HPDE6-E6E7 (cell line): ENCODE data around the gene DOCK1.

Source experiments
- DNase-seq: peaks from one replicate; pipeline ENCODE4 v3.0.0; 2011; ENCODE audit warnings: missing footprints; ENCODE audit errors: extremely low spot score

Gene DOCK1

DNA sequence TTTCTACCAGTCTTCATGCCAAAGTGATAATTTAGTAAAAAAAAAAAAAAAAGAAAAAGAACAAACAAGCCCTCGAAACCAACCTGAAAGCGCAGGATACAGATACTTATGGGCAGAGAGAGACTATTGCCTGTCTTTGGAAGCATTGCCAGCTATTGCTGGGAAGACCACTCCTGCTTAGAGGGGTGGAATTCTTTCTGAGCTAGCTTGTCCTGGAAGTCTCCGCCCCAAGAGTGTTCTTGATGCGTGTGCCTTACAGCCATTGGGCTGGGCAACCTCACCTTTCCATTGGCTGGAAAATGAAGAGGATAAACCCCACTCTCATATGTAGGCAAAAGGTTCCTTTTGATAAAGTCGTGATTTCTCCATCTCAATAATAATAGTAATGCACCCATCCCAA lies 311.0 kb downstream of the DOCK1 start:
- DNase-seq = no peak

DNA sequence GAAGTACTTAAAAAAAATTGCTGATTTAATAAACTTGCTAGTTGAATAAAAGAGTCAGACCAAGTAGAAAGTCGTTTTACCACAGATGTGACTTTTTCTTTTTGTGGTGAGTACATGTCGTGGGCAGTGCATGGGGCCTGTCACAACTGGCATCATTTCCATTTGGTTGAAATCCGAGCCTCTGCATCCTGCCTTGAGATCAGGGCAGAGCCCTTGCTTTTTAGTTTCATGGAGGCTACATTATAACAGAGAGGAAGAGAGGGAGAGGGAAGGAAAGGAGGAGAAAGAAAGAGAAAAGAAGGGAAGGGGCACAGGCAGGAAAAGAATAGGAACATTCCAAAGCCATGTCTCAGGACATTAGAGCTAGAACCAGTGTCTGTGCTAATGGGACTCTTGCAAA lies 311.6 kb downstream of the DOCK1 start:
- DNase-seq = no peak

DNA sequence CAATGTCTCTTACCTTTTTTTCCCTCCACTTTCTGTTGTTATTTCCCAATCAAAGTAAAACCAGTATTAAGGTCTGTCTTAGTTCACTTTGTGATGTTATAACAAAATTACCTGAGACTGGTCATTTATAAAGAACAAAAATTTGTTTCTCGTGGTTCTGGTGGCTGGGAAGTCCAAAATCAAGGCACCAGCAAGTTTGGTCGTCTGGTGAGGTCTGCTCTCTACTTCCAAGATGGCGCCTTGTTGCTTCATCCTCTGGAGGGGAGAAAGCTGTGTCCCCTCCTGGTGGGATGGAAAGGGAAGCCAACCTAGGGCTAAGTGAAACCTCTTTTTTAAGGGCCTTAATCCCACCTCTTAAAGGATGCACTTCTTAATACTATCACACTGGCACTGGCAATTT lies 313.4 kb downstream of the DOCK1 start:
- DNase-seq = no peak

DNA sequence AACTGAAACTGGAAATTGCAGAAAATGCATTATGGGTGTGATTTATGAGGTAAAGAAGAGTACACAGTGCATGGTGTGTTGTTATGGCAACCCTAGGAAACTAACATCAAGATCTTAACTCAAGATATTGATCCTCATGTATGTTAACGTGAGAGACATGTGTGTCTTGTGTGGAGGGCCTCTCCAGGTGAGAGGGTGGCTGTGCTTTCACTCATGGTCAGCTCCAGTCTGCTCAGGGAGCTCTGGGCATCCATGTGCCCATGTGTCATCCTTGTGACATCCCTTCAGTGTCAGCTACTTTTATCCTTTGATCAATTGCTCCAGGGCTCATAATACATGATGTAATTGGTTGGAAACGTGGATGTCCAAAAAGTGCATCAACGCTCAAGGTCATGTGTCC lies 316.1 kb downstream of the DOCK1 start:
- no peak for DNase-seq

DNA sequence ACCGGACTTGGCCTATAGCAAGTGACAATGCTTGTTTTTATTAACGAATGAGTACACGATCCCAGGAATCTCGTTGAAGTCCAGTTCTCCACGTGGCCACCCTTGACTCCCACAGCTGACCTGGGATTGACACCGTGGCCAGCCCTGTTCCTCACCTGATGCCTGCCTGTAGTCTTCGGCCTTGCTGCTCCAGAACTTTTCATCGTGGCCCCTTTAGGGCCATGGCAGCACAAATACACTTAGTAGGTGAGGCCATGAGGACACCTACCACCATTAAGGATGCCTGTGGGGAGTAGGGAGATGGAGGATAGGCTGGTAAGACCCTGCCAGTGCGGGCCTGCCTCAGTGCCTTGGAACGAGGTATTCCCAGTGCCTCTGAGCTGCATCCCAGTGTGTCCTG lies 321.8 kb downstream of the DOCK1 start:
- no peak for DNase-seq

DNA sequence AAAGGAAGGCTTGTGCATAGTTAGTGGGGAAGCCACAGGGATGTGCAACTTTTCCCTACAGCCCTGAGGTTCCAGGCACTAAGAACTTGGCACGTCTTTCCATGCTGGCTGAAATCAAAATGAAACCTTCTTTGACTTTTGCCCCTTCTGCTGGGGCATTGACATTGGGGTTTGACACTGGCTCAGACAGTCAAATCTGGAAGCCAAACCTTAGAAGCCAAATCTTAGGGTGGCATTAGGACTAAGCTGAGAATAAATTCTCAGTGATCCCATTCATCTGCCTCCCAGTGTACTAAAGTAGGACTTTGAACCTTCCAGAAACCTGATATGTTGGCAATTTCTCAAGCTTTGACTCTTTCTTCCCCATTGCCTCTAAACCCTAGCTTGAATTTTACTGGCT lies 322.4 kb downstream of the DOCK1 start:
- DNase-seq = no peak

DNA sequence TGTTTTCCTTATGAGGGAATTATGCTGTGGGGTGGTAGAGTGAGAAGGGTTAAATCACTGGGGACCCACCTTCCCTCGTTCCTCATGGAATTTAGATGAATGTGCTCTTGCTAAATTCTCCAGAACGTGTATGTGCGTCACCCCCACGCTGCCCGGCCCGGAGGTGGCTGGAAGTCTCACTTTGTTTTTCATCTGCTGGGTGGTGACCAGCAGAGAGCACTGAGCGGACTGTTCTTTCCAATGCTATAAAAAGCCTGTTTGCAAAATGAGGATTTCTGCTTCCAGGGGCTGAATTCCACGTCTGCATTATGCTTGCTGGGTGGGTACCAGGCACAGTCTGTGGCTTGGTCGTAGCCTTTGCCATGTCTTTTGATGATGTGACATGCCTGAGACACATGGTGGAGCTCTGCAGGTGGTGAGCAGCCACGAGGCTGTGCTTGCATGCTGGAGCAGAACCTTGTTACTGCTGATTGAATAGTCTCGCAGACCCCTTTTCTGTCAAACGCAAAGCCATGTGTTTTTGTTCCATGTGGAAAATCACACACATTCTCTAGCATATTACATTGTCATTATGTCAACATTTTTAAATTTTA lies 323.1 kb downstream of the DOCK1 start:
- DNase-seq = no peak

DNA sequence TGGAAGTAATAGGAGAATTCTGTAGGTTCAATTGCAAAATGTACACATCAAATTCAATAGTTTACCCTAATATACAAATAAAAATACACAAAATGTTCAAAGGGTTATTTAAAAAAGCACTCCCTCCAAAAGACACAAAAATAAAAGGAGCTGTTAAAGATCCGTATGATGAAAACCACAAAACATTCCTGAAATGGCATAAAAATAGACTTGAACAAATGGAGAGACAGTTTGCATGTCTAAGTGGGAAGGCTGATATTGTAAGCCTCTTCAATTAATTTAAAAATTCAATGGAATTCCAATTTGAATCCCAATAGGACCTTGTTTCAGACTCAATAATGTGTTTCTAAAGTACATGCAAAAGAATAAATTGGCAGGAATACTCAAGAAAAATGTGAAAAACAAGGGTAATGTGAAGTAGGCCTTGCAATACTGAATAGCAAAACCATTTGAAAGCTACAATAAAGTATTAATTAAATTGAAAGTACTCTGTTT lies 329.1 kb downstream of the DOCK1 start:
- DNase-seq = no peak

DNA sequence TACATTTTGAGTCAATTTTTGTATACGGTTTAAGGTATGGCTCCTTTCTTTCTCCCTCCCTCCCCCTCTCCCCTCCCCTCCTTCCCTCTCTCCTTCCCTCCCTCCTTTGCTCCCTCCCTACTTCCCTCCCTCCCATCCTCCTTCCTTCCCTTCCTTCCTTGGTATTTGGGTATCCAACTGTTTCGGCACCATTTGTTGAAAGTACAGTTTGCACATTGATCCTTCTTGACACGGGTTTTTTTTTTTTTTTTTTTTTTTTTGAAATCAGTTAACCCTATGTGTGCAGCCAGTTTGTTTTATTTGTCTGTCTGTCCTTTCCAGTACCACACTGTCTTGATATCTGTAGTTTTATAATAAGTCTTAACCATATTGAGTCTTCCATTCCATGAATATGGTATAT lies 331.0 kb downstream of the DOCK1 start:
- DNase-seq = no peak

DNA sequence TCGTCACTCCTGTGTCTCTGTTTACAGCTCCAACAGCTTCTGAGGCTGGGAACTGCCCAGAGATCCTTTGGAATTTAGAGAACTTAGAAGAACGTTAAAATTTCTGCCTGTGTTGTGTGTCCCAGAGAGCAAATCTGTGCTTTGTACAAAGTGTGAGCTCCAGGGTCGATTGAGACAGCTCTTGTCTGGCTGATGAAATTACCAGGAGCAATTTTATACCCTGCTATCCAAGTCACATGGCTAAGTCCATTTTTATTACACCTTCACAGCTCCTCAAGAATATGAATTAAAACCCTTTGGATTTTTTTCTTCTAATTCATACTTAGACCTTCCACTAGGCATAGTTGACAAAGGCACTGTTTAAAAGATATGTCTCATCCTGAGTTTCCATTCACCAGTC lies 337.7 kb downstream of the DOCK1 start:
- no peak for DNase-seq

DNA sequence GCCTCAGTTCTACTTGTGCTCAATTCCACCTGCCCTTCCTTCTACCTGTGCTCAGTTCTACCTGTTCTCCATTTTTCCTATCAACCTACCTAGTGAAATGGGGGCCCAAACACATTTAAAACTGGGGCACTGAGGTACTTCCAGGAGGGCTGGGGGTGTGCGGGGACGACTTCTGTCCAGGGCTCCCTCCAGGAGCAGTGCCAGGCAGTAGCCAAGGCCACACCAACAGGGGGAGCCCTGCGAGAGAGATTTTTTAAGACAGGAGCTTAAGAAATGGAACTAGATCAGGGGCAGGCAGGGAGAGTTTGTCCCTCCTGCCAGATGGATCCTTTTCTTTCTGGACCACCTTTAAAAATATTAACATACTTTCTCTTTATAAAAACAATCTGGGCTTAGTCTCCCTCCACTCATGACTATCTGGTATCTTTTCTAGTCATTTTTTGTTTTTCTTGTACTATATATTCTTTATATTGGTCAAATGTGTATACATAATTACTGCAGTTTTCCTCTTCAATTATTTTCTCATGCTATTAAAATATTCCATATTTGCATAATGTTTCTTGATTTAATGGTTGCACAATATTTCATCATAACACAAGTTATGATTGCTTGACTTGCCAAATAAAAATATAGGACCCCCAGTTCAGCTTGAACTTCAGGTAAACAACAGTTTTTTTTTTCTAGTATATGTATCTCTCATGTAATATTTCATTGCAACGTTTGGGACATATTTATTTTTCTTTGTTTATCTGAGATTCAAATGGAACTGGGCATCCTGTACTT lies 338.5 kb downstream of the DOCK1 start:
- DNase-seq = peak; percentile 49

DNA sequence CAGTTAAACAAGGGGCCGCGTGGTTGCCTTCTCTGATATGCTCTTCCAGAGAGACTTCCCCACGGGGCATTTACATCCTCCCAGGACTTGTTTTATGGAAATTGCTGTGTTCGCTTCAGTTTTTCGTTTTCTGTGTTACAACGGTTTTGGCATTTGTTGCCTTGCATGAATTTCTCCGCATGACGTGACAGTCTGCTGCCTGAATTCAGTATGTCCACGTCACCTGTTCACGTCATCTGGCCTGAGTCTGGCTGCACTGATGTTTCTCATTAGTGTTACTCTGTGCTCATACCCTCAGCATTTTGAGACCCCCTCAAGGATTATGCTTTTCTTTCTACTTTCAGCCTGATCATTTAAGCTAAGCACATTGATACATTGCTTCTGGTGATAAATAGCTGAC lies 340.2 kb downstream of the DOCK1 start:
- DNase-seq = no peak

DNA sequence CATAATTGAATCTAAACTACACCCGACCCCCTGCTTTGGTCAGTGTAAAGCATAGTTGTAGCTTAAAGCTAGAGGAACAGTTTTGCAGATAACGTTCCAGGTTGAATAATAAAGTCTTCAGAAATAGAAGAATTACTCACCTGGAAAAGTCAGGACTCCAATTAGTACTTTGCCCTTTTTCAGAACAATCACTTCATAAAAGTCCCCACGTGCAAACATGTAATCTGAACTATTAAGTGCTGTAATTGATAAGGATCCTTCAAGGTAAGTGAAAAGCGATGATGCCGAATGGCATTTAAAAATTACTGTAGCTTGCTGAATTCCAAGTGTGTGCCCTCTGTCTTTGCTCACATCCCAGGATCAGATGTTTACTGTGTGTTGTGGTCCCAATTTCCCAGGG lies 344.8 kb downstream of the DOCK1 start:
- no peak for DNase-seq

DNA sequence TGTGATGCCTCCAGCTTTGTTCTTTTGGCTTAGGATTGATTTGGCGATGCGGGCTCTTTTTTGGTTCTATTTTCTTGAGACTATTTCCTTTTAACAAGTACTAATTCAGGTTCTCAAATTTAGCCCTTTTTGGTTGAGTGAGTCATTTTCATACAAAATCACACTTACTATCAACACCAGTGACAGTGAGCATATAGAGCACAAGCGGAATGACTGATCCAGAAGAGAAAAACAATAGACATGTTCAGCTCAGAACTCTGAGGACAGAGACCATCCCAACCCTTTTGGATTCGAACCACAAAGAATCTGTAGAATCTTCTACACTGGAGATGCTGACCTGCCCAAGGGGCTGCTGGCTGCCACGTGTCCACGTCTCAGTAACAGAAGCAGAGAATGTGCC lies 347.6 kb downstream of the DOCK1 start:
- no peak for DNase-seq

DNA sequence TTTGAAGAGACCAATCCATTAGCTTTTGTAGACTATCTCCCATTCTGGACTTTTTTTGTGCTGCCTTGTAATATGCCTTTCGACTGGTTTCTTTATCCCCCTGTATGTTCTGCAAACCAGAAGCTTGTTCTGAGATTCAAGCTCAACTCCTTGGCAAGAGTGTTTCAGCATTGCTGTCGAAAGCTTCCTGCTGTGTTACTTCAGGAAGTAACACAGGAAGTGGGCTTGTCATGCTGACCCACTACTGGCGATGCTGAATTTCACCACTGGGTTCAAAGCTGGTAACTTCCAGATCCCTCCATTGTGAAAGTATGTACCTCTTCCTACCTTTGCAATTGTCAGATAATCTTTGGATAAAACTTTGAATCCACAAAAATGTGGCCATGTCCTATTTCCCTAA lies 349.0 kb downstream of the DOCK1 start:
- DNase-seq = no peak

DNA sequence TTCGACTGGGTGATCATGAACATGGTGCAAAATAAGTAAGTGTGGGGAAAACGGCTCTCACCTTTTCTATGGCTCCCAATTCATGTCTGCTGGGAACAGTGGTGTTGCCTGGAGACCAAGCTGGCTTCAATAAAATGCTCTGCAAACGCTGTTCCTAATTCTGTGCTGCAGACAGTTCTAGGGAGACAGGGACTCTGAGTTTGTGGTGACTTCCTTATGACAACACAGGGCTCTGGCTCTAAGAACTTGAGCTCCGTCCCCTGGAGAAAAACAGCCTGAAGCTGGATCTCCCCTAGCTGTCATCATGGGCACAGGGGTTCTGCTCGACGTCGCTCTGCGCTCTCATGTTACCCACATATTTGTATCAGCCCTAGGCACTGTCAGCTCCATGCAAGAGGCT lies 352.2 kb downstream of the DOCK1 start:
- no peak for DNase-seq

DNA sequence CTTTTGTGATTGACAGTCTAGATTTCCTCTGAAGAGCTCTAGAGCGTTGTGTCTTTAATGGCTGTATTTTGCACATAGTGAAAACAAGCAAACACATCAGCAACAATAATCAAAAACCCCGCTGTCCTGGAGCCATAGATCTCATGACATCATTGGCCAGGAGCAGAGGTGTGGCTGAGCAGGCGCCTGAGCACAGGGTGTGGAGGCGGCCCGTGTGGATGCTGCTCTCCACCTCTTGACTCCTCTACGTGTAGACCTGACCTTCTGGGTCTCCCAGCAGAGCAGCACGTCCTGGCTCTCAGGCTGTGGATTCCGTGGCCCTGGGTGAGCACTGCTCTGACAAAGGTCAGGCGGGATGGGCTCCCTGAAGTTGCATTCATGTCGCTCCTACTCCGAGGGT lies 354.1 kb downstream of the DOCK1 start:
- no peak for DNase-seq

DNA sequence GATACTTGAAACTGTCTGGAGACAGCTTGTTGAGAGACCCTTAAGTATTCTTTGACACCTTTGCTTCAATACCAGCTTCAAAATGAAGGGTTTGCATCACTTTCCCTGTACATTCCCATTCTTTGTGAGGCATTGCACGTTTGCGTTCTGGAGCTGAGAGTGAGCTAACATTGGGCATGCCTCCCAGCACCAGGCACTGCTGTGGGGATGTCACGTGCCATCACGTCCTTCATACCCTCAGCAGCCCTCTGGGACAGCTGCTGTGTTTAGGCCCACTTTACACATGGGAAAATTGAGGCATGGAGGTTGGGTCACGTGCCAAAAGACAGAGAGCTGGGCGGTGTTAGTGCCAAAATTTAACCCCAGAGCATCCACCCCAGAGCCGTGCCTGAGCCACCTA lies 357.4 kb downstream of the DOCK1 start:
- no peak for DNase-seq

DNA sequence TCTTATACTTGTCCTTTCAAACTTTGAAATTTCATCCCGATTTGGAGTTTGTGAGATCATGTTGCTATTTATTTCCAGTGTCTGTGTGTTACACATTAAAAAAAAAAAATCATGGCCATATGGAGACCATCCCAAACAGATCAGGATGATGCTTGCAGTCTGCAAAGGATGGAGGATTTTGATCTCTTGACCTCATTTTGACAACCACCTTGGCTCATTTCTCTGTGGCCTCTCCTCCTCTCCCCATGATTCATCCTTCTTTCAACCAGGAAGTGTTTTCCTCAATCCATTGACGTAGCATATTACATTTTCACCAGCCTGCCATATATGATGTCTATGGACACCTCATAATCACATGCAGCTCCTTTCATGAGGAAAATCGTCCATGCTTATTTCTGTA lies 360.1 kb downstream of the DOCK1 start:
- DNase-seq = no peak

DNA sequence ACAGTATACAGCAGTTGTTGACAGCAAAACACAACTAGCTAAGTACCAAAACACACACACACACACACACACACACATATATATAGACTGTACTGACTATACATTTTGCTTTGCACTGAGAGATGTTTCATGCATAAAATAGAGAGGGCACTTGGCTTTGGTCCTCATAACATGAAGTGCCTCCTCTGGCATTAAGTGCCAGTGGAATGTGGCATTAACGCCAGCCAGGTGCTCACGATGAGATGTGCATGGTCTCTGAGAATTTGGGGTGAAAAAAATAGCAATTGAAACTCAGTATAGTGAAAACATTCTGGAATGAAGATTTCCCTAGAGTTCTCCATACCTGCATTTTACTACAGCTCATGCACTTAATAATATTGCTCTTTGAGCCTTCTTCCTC lies 361.2 kb downstream of the DOCK1 start:
- DNase-seq = no peak

DNA sequence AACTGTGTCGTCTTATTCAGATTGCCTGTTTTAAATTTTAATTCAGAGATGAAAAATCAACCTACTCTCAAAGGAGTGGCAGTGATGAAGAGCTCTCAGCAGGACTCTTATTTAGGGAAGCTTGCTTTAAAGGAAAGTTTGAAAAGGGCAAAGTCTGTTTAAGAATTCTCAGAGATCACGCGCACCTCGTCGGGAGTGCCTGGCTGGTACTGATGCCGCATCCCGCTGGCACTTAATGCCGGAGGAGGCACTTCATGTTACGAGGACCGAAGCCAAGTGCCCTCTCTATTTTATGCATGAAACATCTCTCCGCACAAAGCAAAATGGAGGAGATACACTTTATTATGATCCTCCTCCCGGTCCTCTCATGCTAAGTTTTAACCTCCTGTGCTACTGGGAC lies 362.2 kb downstream of the DOCK1 start:
- no peak for DNase-seq

DNA sequence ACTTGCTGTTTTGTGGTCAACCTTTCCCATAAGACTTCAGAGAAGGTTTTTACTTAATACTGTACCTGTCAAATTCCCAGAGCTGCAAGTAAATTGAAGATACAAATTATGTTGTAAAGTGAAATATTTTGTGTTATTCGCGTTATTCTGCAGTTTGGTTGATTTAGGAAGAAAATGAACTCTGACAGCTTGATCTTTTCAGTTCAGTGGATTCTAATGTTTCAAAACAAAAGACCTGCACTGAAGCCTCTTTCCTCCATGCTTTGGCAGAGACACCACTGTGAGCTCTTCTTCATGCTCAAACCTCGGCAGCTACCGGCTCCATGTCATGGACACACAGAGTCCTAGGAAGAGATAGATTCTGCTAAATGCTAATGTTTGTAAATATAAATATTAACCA lies 366.8 kb downstream of the DOCK1 start:
- no peak for DNase-seq

DNA sequence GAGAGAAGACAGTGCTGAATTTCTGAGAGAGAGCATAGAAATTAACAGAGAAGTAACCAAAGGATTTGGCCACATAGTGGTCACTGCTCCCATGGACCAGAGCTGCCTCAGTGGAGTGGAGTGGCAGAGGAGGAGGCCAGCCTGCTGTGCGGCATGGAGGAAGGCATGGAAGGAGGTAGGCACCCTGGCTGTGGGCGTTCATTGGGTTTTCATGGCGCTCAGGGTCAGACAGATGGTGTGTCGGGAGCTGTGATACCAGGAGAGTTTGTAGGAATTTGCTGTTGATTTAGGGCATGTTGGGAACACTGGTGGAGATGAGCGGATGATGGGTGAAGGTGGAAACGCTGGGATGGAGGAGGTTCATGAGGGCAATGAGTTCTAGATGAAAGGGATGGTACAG lies 370.0 kb downstream of the DOCK1 start:
- DNase-seq = no peak
